Measurements from ENCODE around the gene RTN1.

DNA sequence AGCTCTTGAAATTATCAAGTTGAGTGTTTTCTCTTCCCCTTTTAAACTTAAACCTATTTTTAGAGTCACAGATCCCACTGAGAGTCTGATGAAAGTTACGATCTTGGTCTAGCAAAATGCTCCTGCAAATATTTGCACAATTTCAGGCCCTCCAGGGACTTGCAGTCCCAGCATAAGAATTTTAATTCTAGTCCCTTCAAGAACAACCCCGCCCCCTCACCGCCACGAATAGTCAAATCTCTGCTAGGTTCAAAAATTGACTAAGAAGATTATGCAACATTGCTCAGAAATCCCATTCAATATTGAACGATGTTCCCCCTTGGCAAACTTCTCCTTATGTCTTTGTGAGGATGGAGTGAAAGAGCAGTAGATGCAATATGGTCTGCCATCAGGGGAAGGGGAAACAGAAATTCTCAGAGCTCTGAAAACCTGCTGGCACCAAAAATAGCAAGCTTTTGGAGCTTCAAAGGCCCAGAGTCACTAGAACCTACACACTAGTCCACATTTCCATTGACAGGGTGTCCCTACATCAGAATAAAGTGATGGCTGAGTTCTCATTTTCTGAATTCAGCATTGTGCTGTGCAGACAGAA lies 166.4 kb downstream of the RTN1 start:
- TF ChIP-seq POLR2A (IDR thresholded peaks at IDR 0.05): no peak
- TF ChIP-seq, protein P1, sequence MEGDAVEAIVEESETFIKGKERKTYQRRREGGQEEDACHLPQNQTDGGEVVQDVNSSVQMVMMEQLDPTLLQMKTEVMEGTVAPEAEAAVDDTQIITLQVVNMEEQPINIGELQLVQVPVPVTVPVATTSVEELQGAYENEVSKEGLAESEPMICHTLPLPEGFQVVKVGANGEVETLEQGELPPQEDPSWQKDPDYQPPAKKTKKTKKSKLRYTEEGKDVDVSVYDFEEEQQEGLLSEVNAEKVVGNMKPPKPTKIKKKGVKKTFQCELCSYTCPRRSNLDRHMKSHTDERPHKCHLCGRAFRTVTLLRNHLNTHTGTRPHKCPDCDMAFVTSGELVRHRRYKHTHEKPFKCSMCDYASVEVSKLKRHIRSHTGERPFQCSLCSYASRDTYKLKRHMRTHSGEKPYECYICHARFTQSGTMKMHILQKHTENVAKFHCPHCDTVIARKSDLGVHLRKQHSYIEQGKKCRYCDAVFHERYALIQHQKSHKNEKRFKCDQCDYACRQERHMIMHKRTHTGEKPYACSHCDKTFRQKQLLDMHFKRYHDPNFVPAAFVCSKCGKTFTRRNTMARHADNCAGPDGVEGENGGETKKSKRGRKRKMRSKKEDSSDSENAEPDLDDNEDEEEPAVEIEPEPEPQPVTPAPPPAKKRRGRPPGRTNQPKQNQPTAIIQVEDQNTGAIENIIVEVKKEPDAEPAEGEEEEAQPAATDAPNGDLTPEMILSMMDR (IDR thresholded peaks at IDR 0.05): no peak
